B cell (primary cell): ENCODE data around the gene PCDHGB4. TPM values are rescaled to one million over a fixed set of nuclear protein-coding genes. Genes with fewer than 3 reads are reported as not detected.

Experiments used
- ATAC-seq: fragments of 200-7000 bp; cut with Tn5 transposase; one replicate; pipeline ENCODE4 v1.10.0; 2021; ENCODE audit warnings: low read depth, mild to moderate bottlenecking, moderate number of reproducible peaks, moderate library complexity
- CTCF ChIA-PET: fragments of 350-600 bp; sonication (Branson Sonifier 250); formaldehyde crosslinking; loops from one replicate; lab custom pipeline; 2021; ENCODE audit warnings: antibody characterized with exemption, inconsistent platforms; lab: Charles Lee
- POLR2A ChIA-PET: fragments of 350-600 bp; sonication (Branson Sonifier 250); formaldehyde crosslinking; loops from one replicate; lab custom pipeline; 2021; ENCODE audit warnings: antibody characterized with exemption; lab: Charles Lee
- DNase-seq: peaks from one replicate; pipeline ENCODE4 v3.0.0; 2013
- H2AFZ ChIP-seq: 2 replicates; pipeline ENCODE4 v1.6.1; 2012; ENCODE audit warnings: mild to moderate bottlenecking, low read depth, low read length; ENCODE audit not compliant: insufficient read depth, poor library complexity, severe bottlenecking
- H3K27ac ChIP-seq, 2 donors: 1 replicate in 1 of 2; 2 replicates in 1 of 2; pipeline ENCODE4 v1.5.1; 2012 to 2013; ENCODE audit warnings: low read length in 2 of 2, mild to moderate bottlenecking in 2 of 2, moderate library complexity in 1 of 2
- H3K27me3 ChIP-seq, 4 experiments: fragments of 200-600 bp in 1 of 4; sonication (generic) in 1 of 4; replicated peaks in 1 of 4; 1 replicate in 2 of 4; 2 replicates in 2 of 4; pipeline versions ENCODE4 v1.6.1 to v1.7.0; 2013 to 2016; ENCODE audit warnings: low read length in 3 of 4, mild to moderate bottlenecking in 2 of 4, mixed read lengths in 1 of 4, moderate library complexity in 1 of 4; ENCODE audit not compliant: insufficient read depth in 4 of 4, control insufficient read depth in 3 of 4; ENCODE audit errors: control extremely low read depth in 1 of 4
- H3K36me3 ChIP-seq, 2 experiments: replicated peaks in 1 of 2; 1 replicate in 1 of 2; 2 replicates in 1 of 2; pipeline versions ENCODE4 v1.6.1 to v1.7.1; 2013; ENCODE audit warnings: low read length in 1 of 2; ENCODE audit not compliant: insufficient read depth in 2 of 2, control insufficient read depth in 1 of 2; ENCODE audit errors: control extremely low read depth in 1 of 2, extremely low read depth in 1 of 2
- H3K4me1 ChIP-seq, 2 donors: fragments of 200-600 bp in 1 of 2; sonication (generic) in 1 of 2; 1 replicate in 1 of 2; 2 replicates in 1 of 2; pipeline versions ENCODE4 v1.5.1 to v1.6.1; 2013 to 2017; ENCODE audit warnings: low read length in 2 of 2; ENCODE audit not compliant: control insufficient read depth in 2 of 2, insufficient read depth in 2 of 2
- H3K4me2 ChIP-seq: replicated peaks from 2 replicates; pipeline ENCODE3; 2012; ENCODE audit warnings: mild to moderate bottlenecking, low read depth, low read length; ENCODE audit not compliant: poor library complexity, severe bottlenecking
- H3K4me3 ChIP-seq, 5 experiments: fragments of 200-600 bp in 1 of 5; sonication (generic) in 1 of 5; 1 replicate in 3 of 5; 2 replicates in 2 of 5; pipeline versions ENCODE4 v1.5.1 to v1.7.0; 2011 to 2016; ENCODE audit warnings: low read length in 4 of 5, mild to moderate bottlenecking in 4 of 5, low read depth in 2 of 5, control low read depth in 1 of 5, moderate library complexity in 1 of 5; ENCODE audit not compliant: insufficient read depth in 1 of 5; ENCODE audit errors: control extremely low read depth in 1 of 5, extremely low read depth in 1 of 5
- H3K79me2 ChIP-seq: fragments of 200-600 bp; sonication (generic); one replicate; pipeline ENCODE4 v1.6.0; 2016; ENCODE audit warnings: low read length; ENCODE audit not compliant: control insufficient read depth, insufficient read depth
- H3K9ac ChIP-seq: fragments of 200-600 bp; sonication (generic); 2 replicates; pipeline ENCODE4 v1.6.1; 2017; ENCODE audit warnings: mild to moderate bottlenecking, low read length, moderate library complexity
- H3K9me3 ChIP-seq, 3 donors: one replicate each; pipeline versions ENCODE4 v1.6.1 to v1.7.1; 2013; ENCODE audit warnings: low read length in 2 of 3; ENCODE audit not compliant: control insufficient read depth in 2 of 3, insufficient read depth in 1 of 3; ENCODE audit errors: control extremely low read depth in 1 of 3
- H4K20me1 ChIP-seq: 2 replicates; pipeline ENCODE4 v1.6.0; 2012; ENCODE audit warnings: mild to moderate bottlenecking, low read length; ENCODE audit not compliant: insufficient read depth, control insufficient read depth, poor library complexity, severe bottlenecking
- H3K27ac Mint-ChIP-seq: one replicate; pipeline ENCODE4 v1.8.0; 2021; ENCODE audit warnings: mixed read lengths
- H3K27me3 Mint-ChIP-seq: one replicate; pipeline ENCODE4 v1.8.0; 2021; ENCODE audit warnings: mixed read lengths
- H3K4me1 Mint-ChIP-seq: one replicate; pipeline ENCODE4 v1.8.0; 2021; ENCODE audit warnings: mixed read lengths
- H3K4me3 Mint-ChIP-seq: one replicate; pipeline ENCODE4 v1.8.0; 2021; ENCODE audit warnings: mixed read lengths
- H3K9me3 Mint-ChIP-seq: one replicate; pipeline ENCODE4 v1.8.0; 2022; ENCODE audit warnings: mixed read lengths; ENCODE audit not compliant: insufficient read depth
- EZH2 ChIP-seq: IDR thresholded peaks from 2 replicates; pipeline ENCODE4 v1.6.1; 2012; ENCODE audit warnings: borderline replicate concordance, low read depth, mild to moderate bottlenecking, moderate library complexity, low read length; ENCODE audit not compliant: insufficient read depth, poor library complexity, severe bottlenecking
- WGBS: methylation state at CpG from one replicate; pipeline ENCODE4 v1.1.5; 2013; ENCODE audit warnings: missing lambda C conversion rate; ENCODE audit not compliant: insufficient coverage; 5-methylcytosine and 5-hydroxymethylcytosine counted together
- intact Hi-C: fragments of 100-400 bp; cut with micrococcal nuclease; formaldehyde crosslinking; loops from one replicate; pipeline ENCODE4 v1.10.0; 2022
- polyA plus RNA-seq: library from polyadenylated mRNA; depleted of rRNA; stranded (reverse); fragments of >200 nt; gene quantifications from 2 replicates; pipeline ENCODE4 v1.2.3, GENCODE V29; 2012
- total RNA-seq, 2 donors: library from RNA; stranded (reverse); fragments of 120-200 nt in 1 of 2; gene quantifications; 1 replicate in 1 of 2; 2 replicates in 1 of 2; pipeline versions ENCODE4 v1.2.3 to v1.2.4, GENCODE V29; 2013 to 2022
- TF ChIP-seq, protein P1 (sequence below): fragments of 200-600 bp; IDR thresholded peaks from one replicate; pipeline ENCODE4 v1.8.0; 2022; ENCODE audit warnings: antibody characterized with exemption, mild to moderate bottlenecking

PCDHGB4 gene
- total and polyA plus RNA-seq, 2 donors (not counting 1 experiment from before 2014, with no cell fraction given), result 0.39 to 1.6 TPM

DNA sequence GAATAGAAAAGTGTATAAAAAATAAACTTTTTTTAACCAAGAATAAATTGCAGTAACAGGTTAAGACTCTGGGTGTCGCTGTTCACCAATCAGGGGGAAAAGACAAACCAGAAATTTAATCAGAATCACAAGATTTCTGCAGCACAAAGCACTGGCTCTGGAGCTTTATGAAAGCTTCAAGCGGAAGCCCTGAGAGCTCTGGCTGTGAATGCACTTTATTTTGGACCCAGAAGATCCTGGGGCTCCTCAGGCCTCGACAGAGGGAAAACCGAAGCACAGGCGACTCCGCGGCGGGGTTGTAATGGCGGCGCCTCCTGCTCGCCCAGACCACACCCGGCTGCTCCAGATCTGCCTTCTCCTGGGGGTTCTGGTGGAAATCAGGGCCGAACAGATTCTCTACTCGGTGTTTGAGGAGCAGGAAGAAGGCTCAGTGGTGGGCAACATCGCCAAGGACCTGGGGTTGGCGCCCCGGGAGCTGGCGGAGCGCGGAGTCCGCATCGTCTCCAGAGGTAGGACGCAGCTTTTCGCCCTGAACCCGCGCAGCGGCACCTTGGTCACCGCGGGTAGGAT, 32.5 kb upstream of the PCDHGB4 start, which contains the start of gene PCDHGA4:
TSS of gene PCDHGA4 (plus strand) at position 122 of the 570 bp plus-strand sequence. CDS start at position 209, 87 bp downstream.
- intact Hi-C loops, result no loop called here

DNA sequence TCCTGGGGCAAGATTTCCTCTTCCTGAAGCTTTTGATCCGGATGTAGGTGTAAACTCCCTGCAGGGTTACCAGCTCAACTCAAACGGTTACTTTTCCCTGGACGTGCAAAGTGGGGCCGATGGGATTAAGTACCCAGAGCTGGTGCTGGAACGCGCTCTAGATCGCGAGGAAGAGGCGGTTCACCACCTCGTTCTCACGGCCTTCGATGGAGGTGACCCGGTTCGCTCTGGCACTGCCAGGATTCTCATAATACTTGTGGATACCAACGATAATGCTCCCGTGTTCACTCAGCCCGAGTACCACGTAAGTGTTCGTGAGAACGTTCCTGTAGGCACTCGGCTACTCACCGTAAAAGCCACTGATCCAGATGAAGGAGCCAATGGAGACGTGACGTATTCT, 31.9 kb upstream of the PCDHGB4 start:
- H3K27me3 Mint-ChIP-seq, result peaks cover 55% of the 10 kb centered on the region
- DNase-seq (no peak), ATAC-seq (no peak)
- intact Hi-C loops, result no loop called here
- ChIA-PET POLR2A (no interaction called here), CTCF (interaction anchor here (1.1 to 1.6 kb wide), 2 partner anchors 202 to 210 kb away, joined by 3 to 4 read pairs; no protein-coding TSS in a partner anchor)
- no peak overlapping the region for H3K27ac ChIP-seq
- H3K9ac ChIP-seq, result no peak overlapping the region
- no peaks in the 10 kb centered on the region for H3K4me1 ChIP-seq
- 63% methylated on average over 24 of the region's 24 CpGs for WGBS
- no peak overlapping the region for H3K4me3 ChIP-seq
- H3K4me3 Mint-ChIP-seq, result no peak overlapping the region
- peaks cover 0 to 58% (median 33%) of the 10 kb centered on the region in 4 experiments for H3K27me3 ChIP-seq
- no peak overlapping the region for H2AFZ ChIP-seq
- no peaks in the 10 kb centered on the region for H3K36me3 ChIP-seq
- H3K9me3 Mint-ChIP-seq, result peaks cover 12% of the 10 kb centered on the region
- no peaks in the 10 kb centered on the region for H4K20me1 ChIP-seq
- H3K4me2 ChIP-seq, result no peak overlapping the region
- peaks cover 2% of the 10 kb centered on the region for H3K4me1 Mint-ChIP-seq
- H3K27ac Mint-ChIP-seq, result no peak overlapping the region
- no peak for TF ChIP-seq EZH2
- TF ChIP-seq, protein P1, sequence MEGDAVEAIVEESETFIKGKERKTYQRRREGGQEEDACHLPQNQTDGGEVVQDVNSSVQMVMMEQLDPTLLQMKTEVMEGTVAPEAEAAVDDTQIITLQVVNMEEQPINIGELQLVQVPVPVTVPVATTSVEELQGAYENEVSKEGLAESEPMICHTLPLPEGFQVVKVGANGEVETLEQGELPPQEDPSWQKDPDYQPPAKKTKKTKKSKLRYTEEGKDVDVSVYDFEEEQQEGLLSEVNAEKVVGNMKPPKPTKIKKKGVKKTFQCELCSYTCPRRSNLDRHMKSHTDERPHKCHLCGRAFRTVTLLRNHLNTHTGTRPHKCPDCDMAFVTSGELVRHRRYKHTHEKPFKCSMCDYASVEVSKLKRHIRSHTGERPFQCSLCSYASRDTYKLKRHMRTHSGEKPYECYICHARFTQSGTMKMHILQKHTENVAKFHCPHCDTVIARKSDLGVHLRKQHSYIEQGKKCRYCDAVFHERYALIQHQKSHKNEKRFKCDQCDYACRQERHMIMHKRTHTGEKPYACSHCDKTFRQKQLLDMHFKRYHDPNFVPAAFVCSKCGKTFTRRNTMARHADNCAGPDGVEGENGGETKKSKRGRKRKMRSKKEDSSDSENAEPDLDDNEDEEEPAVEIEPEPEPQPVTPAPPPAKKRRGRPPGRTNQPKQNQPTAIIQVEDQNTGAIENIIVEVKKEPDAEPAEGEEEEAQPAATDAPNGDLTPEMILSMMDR, result no peak
- H3K9me3 ChIP-seq, result peaks cover under 1 to 49% (median 29%) of the 10 kb centered on the region in 3 donors
- no peaks in the 10 kb centered on the region for H3K79me2 ChIP-seq

More for the DNA sequence above, 32.5 kb upstream of the PCDHGB4 start, which contains the start of gene PCDHGA4:
- no peak for ATAC-seq
- Mint-ChIP-seq H3K27ac (no peak within 1 kb of the TSS), H3K27me3 (peaks cover 54% of the 10 kb centered on the region), H3K4me3 (no peak within 1 kb of the TSS), H3K9me3 (peaks cover 12% of the 10 kb centered on the region), H3K4me1 (peaks cover 2% of the 10 kb centered on the region)
- Histone ChIP-seq H3K27ac (no peak within 1 kb of the TSS), H4K20me1 (no peaks in the 10 kb centered on the region), H3K79me2 (no peaks in the 10 kb centered on the region), H2AFZ (peak within 1 kb of the TSS; percentile 20), H3K4me1 (no peaks in the 10 kb centered on the region), H3K9me3 (peaks cover 2 to 48% (median 26%) of the 10 kb centered on the region in 3 donors), H3K27me3 (peaks cover 0 to 58% (median 33%) of the 10 kb centered on the region in 4 experiments), H3K4me3 (no peak within 1 kb of the TSS), H3K4me2 (no peak within 1 kb of the TSS), H3K9ac (no peak within 1 kb of the TSS), H3K36me3 (no peaks in the 10 kb centered on the region)
- ChIA-PET CTCF (interaction anchor here (1.1 to 1.6 kb wide), 2 partner anchors 202 to 211 kb away, joined by 3 to 4 read pairs; no protein-coding TSS in a partner anchor), POLR2A (no interaction called here)
- 32% methylated on average over 29 of the region's 29 CpGs for WGBS
- TF ChIP-seq, protein P1, result peak; percentile 58
- TF ChIP-seq EZH2, result no peak
- DNase-seq, result no peak
